Vagina (tissue), 2 donors: ENCODE results near the gene UXT. TPM values are rescaled to one million over a fixed set of nuclear protein-coding genes. Genes with fewer than 3 reads are reported as not detected.

Experiments used
- DNase-seq, 2 donors: peaks; one replicate each; pipeline ENCODE4 v3.0.0-alpha.2; 2017; ENCODE audit errors: extremely low spot score in 2 of 2
- H3K27ac ChIP-seq: fragments of 200-600 bp; sonication (generic); one replicate; pipeline ENCODE4 v1.5.1; 2019
- H3K27me3 ChIP-seq: fragments of 200-600 bp; sonication (generic); one replicate; pipeline ENCODE4 v1.5.1; 2019
- H3K36me3 ChIP-seq, 2 donors: fragments of 200-600 bp; sonication (generic); one replicate each; pipeline ENCODE4 v1.5.1; 2017 to 2019
- H3K4me1 ChIP-seq: fragments of 200-600 bp; sonication (generic); one replicate; pipeline ENCODE4 v1.5.1; 2019
- H3K4me3 ChIP-seq, 2 donors: fragments of 200-600 bp; sonication (generic); 1 replicate in 1 of 2; 2 replicates in 1 of 2; pipeline ENCODE4 v1.5.1; 2016 to 2019
- H3K9me3 ChIP-seq: fragments of 200-600 bp; sonication (generic); one replicate; pipeline ENCODE4 v1.5.1; 2019
- CTCF ChIP-seq, 3 experiments: fragments of 450-650 bp in 2 of 3; fragments of 200-600 bp in 1 of 3; sonication (generic) in 1 of 3; IDR thresholded peaks; one replicate each; pipeline ENCODE4 v1.5.1; 2017 to 2019; ENCODE audit warnings: antibody characterized with exemption in 3 of 3, mild to moderate bottlenecking in 2 of 3, moderate library complexity in 2 of 3
- POLR2A ChIP-seq, 2 donors: fragments of 450-650 bp; IDR thresholded peaks; one replicate each; pipeline ENCODE4 v1.6.1; 2017; ENCODE audit warnings: antibody characterized with exemption in 2 of 2, mild to moderate bottlenecking in 2 of 2, moderate library complexity in 2 of 2
- POLR2AphosphoS5 ChIP-seq, 2 donors: sonication (generic); formaldehyde crosslinking; IDR thresholded peaks; one replicate each; pipeline ENCODE4 v1.9.0; 2017; ENCODE audit warnings: antibody characterized with exemption in 2 of 2, mild to moderate bottlenecking in 2 of 2, low read depth in 1 of 2; ENCODE audit not compliant: insufficient read depth in 1 of 2
- intact Hi-C: fragments of 100-400 bp; cut with DNase I; formaldehyde crosslinking; loops from one replicate; pipeline ENCODE4 v1.15.1; 2023
- total RNA-seq: library from RNA; depleted of rRNA; stranded (reverse); fragments of >200 nt; gene quantifications from one replicate; pipeline ENCODE4 v1.2.3, GENCODE V29; 2016

Gene UXT
- total RNA-seq, result 93.3 TPM

- intact Hi-C loops, result no loop called here
- no peaks in the 10 kb centered on the region for H3K9me3 ChIP-seq
- TF ChIP-seq POLR2A (IDR thresholded peaks at IDR 0.05), result peak in 1 of 2 donors; percentile 70
- TF ChIP-seq POLR2AphosphoS5 (IDR thresholded peaks at IDR 0.05; ENCODE audit: insufficient read depth in 1 of 2, low read depth in 1 of 2), result peak; percentile 9 to 96
- TF ChIP-seq CTCF (IDR thresholded peaks at IDR 0.05), result no peak
These were observed at the start of gene UXT for GRCh38 chrX:47658684-47659420. Gene UXT, minus strand, starts transcription at chrX:47659180. Its CDS starts 253 bp downstream, at chrX:47658927.

GRCh38 chrX:47707031-47707780 lies 48.2 kb upstream of the UXT start:
- Histone ChIP-seq H3K27ac (no peak overlapping the region), H3K9me3 (no peaks in the 10 kb centered on the region), H3K36me3 (no peaks in the 10 kb centered on the region), H3K4me3 (no peak overlapping the region), H3K27me3 (no peaks in the 10 kb centered on the region), H3K4me1 (no peaks in the 10 kb centered on the region)
- intact Hi-C loops, result no loop called here
- DNase-seq, result no peak
- TF ChIP-seq POLR2A (IDR thresholded peaks at IDR 0.05), result no peak
- TF ChIP-seq CTCF (IDR thresholded peaks at IDR 0.05), result no peak
- no peak for TF ChIP-seq POLR2AphosphoS5 (IDR thresholded peaks at IDR 0.05; ENCODE audit: insufficient read depth in 1 of 2, low read depth in 1 of 2)

More at GRCh38 chrX:47658684-47659420, at the start of gene UXT:
- peak within 1 kb of the TSS; percentile 56 to 65 for H3K4me3 ChIP-seq
- H3K27ac ChIP-seq, result peak within 1 kb of the TSS; percentile 90
- H3K36me3 ChIP-seq, result no peaks in the 10 kb centered on the region
- peak; percentile 94 to 96 for DNase-seq
- H3K4me1 ChIP-seq, result no peaks in the 10 kb centered on the region
- H3K27me3 ChIP-seq, result no peaks in the 10 kb centered on the region

GRCh38 chrX:47706575-47706974 lies 47.6 kb upstream of the UXT start:
- Histone ChIP-seq H3K36me3 (no peaks in the 10 kb centered on the region), H3K27ac (no peak overlapping the region), H3K4me1 (no peaks in the 10 kb centered on the region), H3K27me3 (no peaks in the 10 kb centered on the region), H3K4me3 (no peak overlapping the region), H3K9me3 (no peaks in the 10 kb centered on the region)
- intact Hi-C loops, result no loop called here
- no peak for DNase-seq
- TF ChIP-seq POLR2AphosphoS5 (IDR thresholded peaks at IDR 0.05; ENCODE audit: insufficient read depth in 1 of 2, low read depth in 1 of 2), result no peak
- TF ChIP-seq CTCF (IDR thresholded peaks at IDR 0.05), result no peak

- no peak for DNase-seq
- H3K36me3 ChIP-seq, result no peaks in the 10 kb centered on the region
- no peak for TF ChIP-seq CTCF (IDR thresholded peaks at IDR 0.05)
- no peak for TF ChIP-seq POLR2AphosphoS5 (IDR thresholded peaks at IDR 0.05; ENCODE audit: insufficient read depth in 1 of 2, low read depth in 1 of 2)
- no peak for TF ChIP-seq POLR2A (IDR thresholded peaks at IDR 0.05)
- H3K27ac ChIP-seq, result no peak overlapping the region
- no peaks in the 10 kb centered on the region for H3K27me3 ChIP-seq
- no peaks in the 10 kb centered on the region for H3K4me1 ChIP-seq
- intact Hi-C loops, result no loop called here
- H3K4me3 ChIP-seq, result no peak overlapping the region
- H3K9me3 ChIP-seq, result no peaks in the 10 kb centered on the region
These were observed 45.8 kb upstream of the UXT start for GRCh38 chrX:47704736-47705135.

GRCh38 chrX:47697181-47697580 lies 38.2 kb upstream of the UXT start:
- no peak for DNase-seq
- Histone ChIP-seq H3K9me3 (no peaks in the 10 kb centered on the region), H3K27me3 (no peaks in the 10 kb centered on the region), H3K36me3 (no peaks in the 10 kb centered on the region), H3K4me1 (no peaks in the 10 kb centered on the region), H3K27ac (no peak overlapping the region), H3K4me3 (no peak overlapping the region)
- intact Hi-C loops, result no loop called here
- TF ChIP-seq POLR2A (IDR thresholded peaks at IDR 0.05), result no peak
- no peak for TF ChIP-seq CTCF (IDR thresholded peaks at IDR 0.05)
- no peak for TF ChIP-seq POLR2AphosphoS5 (IDR thresholded peaks at IDR 0.05; ENCODE audit: insufficient read depth in 1 of 2, low read depth in 1 of 2)
